ENCODE measurements around the gene MBL2. TPM values are rescaled to one million over a fixed set of nuclear protein-coding genes. Genes with fewer than 3 reads are reported as not detected.

The MBL2 gene
- total RNA-seq, 1 donor from 2014 or later = 1.2 TPM

DNA sequence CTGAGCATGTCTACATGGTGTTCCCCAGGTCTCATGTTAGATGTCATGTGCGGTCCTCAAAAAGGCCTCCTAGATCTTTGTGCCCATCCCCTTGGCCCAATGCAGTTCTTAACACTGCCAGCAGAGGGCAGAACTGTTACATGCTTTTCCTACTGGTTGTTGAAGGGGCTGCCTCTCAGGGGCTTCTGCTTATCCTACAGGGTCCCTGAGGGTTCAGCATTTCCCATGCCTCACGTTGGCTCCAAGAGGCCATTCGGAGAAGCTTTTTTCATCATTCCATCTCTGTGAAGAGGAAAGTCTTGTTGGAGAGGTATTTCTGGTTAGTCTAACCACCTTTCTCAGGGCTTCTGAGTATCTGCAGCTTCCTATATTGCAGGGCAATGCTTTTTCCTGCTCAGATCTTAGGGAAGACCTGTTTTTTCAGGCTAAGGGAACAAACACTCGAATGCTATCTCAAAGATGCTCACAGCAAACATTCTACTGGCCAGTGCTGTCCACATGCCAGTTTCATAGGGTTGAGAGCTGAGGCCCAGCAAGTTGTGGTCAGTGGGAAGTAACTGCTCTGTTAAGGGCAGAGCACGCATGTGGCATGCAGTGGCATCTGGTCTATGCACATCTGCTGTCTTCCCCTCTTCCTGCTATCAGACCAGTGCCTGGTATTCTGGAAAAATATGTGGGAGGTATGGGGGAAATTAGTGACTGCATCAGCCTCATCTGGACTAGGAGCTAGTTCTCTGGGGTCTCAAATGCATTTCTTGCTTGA is 31.5 kb downstream of the MBL2 start:
- peak; percentile 35 for DNase-seq (ENCODE audit: low spot score)

DNA sequence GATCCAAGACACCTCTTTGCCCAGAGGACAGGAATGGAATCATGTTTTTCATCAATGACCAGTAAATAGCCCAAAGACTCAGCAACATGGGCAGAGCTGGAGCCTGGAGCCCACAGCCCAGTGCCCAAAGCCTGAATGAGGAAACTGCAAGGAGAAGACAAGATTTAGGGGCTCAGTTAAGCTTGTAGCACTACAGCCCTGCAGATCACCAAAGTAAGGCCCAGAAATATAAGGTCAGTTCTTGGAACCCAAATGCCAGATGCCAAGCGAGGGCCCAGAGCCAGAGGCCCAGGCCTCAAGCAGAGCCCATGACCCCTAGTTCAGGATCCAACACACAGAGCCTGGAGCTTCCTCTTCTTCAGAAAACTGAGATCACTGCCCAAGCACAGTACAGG is 32.4 kb downstream of the MBL2 start:
- DNase-seq (ENCODE audit: low spot score) = no peak

DNA sequence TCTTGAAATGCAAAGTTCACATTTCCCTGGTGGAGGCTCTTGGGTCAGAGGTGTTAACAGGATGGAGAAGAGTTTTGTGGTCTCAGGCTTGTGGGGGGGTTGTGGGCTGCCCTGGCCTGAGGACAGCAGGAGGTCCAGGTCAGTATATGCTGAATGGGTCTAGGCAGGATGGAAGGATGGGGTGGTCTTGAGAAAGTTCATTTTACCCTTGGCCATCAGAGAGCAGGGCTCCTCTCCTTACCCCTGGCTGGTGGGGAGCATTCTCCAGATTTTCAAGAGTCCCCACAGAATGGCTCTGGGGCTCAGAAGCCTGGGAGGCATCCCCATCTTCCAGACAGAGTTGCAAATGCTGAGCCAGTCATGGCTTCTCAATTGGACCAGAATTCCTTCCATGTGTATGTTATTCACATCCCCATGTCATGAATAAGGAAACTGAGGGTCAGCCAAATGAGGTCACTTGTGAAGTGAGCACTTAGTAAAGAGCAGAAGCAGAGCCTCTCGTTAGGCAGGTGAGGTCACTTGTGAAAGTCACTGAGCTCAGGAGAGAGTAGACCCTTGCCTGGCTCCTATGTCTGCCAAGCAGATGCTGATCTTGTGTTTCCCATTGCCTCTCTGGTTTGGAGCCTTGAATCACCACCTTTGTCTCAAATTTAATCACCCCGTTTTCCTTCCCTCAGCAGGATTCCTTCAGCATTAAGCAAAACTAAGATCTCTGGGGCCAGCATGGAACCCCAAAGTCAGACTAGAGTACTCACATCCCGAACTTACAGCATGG is 33.0 kb downstream of the MBL2 start:
- no peak for DNase-seq (ENCODE audit: low spot score)

DNA sequence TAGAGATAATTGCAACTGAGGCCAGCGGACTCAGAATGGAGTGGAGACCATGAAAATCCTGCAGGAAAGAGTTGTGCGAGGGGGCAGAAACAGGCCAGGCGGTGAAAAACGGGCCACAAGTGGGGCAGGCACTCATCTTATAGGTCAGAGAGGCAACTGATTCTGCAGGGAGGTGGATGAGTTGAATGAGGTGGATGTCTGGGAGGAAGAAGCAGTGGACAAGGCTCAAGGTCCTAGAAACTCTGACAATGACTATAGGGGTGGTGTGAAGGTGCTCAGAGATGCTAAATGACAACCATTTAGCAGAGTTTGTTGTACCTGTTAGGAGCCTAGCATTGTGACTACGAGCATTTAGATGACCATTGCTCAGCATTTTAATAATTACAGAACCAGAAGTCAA is 33.6 kb downstream of the MBL2 start:
- no peak for DNase-seq (ENCODE audit: low spot score)

DNA sequence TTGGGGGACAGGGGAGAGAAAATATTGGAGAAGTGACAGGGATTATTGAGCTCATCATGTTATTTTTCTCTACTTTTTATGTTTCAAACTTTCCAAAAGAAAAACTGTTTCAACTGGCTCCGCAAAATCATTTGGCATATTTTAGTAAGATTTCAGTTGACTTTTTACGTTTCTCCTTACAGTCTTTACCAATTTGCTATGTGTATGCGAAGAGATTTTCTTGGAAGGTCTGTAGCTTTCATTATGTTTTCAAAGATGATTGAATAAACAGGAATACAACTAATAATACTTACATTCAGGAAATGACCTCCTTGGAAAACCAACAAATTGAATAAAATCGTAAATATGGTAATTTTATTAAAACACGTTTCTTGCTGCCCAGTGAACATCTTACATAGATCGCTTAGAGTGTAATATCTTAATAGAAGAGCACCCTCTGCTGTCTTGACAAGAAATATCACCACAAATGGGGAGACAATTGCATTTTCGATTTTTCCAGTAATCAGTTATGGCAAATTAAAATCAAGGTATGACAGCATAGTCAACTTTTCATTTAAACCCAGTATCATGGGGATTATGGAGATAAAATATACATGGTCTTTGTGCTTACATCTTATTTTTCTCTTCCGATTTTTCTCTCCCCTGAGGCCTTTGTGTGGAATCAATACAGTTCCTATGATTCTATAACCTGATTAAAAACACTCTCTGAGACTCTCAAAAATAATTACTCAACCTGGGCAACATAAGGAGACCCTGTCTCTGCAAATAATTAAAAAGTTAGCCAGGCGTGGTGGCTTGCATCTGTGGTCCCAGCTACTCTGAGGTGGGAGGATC is 43.1 kb downstream of the MBL2 start:
- DNase-seq (ENCODE audit: low spot score) = peak; percentile 58

DNA sequence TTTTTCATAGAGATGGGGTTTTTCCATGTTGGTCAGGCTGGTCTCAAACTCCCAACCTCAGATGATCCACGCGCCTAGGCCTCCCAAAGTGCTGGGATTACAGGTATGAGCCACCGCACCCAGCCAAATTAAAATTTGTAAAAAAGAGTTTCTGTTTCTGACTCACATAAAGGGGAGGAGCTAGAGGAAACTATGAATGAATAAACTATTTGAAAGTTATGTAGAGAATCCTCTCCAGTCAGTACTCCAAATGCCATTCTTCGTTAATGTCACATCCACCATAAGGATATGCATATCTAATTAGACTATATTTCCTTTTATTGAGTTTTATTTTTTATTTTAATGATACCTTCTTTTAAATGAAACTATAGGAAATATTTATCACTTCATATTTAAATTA is 52.6 kb downstream of the MBL2 start:
- DNase-seq (ENCODE audit: low spot score) = no peak

All from umbilical cord (tissue), 2 donors.